ENCODE results near the gene TMEM132C. TPM values are rescaled to one million over a fixed set of nuclear protein-coding genes. Genes with fewer than 3 reads are reported as not detected.

The TMEM132C gene
- total and polyA plus RNA-seq, 8 donors = 0.50 to 36.6 (median 33.2) TPM

DNA sequence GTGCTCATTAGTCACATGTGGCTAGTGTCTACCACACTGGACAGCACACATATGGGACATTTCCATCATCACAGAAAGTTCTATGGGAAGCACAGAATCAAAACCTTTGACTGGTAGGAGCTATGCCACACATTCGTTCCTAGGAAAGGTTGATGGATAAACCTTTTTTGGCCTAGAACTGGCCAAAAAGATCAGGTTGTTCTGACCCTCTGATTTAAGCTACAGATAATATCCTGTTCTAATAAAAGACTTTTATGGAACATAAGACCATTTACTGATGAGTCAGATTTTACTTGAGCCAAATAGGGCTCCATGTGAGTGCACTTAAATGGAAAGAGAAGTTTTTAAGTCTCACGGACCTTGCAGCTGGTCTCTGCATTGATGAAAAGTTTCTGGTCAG is 413.6 kb downstream of the TMEM132C start:
- H3K27ac ChIP-seq = no peak overlapping the region

DNA sequence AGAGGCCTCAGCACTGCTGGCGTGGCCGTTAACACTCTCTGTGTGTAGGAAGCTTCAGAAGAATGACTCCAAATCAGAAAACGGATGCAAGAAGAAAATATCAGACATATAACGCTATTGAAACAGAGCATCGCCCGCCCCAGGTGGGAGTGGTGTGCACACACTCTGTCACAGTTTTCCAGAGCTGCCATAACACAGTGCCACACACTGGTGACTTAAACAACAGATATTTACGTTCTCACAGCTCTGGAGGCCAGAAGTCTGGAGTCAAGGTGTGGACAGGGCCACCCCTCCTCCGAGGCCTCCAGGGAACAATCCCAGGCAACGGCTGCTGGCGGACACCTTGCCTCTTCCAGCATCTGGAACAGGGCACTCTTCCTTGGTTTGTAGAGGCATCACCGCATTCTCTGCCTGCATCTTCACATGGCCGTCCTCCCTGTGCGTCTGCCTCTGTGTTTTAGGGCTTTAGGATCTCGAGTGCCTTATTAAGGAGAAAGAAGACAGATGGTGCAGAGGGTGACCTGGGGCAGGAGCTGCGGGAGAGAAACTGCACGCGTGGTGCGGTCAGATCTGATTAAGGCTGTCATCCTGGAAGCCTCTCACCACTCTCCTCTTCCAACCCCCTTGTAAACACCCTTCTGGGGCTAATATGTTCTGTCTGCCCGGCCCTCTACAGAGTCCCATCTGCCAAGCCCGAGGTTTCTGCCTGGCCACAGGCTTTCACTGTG is 415.7 kb downstream of the TMEM132C start:
- no peak for ATAC-seq
- H3K27me3 ChIP-seq = no peaks in the 10 kb centered on the region
- H3K4me1 ChIP-seq = no peaks in the 10 kb centered on the region
- no peaks in the 10 kb centered on the region for H3K9me3 ChIP-seq
- no peak overlapping the region for H3K4me3 ChIP-seq
- H3K27ac ChIP-seq = no peak overlapping the region
- no peaks in the 10 kb centered on the region for H3K36me3 ChIP-seq
- TF ChIP-seq, protein P1, sequence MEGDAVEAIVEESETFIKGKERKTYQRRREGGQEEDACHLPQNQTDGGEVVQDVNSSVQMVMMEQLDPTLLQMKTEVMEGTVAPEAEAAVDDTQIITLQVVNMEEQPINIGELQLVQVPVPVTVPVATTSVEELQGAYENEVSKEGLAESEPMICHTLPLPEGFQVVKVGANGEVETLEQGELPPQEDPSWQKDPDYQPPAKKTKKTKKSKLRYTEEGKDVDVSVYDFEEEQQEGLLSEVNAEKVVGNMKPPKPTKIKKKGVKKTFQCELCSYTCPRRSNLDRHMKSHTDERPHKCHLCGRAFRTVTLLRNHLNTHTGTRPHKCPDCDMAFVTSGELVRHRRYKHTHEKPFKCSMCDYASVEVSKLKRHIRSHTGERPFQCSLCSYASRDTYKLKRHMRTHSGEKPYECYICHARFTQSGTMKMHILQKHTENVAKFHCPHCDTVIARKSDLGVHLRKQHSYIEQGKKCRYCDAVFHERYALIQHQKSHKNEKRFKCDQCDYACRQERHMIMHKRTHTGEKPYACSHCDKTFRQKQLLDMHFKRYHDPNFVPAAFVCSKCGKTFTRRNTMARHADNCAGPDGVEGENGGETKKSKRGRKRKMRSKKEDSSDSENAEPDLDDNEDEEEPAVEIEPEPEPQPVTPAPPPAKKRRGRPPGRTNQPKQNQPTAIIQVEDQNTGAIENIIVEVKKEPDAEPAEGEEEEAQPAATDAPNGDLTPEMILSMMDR (IDR thresholded peaks at IDR 0.05) = no peak
- intact Hi-C loops (cut with DNase I) = no loop called here
- no peak for DNase-seq

More for the DNA sequence above, 413.6 kb downstream of the TMEM132C start:
- Histone ChIP-seq H3K27me3 (no peaks in the 10 kb centered on the region), H3K36me3 (no peaks in the 10 kb centered on the region), H3K4me3 (no peak overlapping the region), H3K4me1 (no peaks in the 10 kb centered on the region), H3K9me3 (no peaks in the 10 kb centered on the region)
- TF ChIP-seq, protein P1 (IDR thresholded peaks at IDR 0.05) = no peak
- ATAC-seq (no peak), DNase-seq (no peak)
- intact Hi-C loops (cut with DNase I) = no loop called here

DNA sequence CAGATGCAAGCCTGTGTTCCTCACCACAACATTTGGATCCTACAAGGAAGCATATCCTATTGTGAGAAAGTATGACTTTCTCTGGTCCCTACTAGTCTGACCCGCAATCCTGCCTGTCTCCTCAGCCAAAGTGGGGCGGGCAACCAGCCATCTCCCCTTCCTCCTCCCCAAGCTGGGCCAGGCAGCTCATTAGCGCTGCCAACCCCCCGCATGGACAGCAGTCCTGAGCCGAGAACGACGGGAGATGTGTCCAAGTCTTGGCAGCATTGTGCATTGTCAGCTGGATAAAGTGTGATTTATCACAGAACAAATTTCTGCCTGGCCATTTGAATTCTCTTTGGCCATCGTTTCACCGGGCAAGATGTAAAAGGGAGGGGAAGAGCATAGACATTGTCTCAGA is 417.4 kb downstream of the TMEM132C start:
- intact Hi-C loops (cut with DNase I) = no loop called here
- H3K36me3 ChIP-seq = no peaks in the 10 kb centered on the region
- H3K27me3 ChIP-seq = no peaks in the 10 kb centered on the region
- H3K9me3 ChIP-seq = no peaks in the 10 kb centered on the region
- DNase-seq = peak in 2 of 4 donors; percentile 30 to 51
- H3K27ac ChIP-seq = no peak overlapping the region
- no peak overlapping the region for H3K4me3 ChIP-seq
- no peak for ATAC-seq
- TF ChIP-seq, protein P1 (IDR thresholded peaks at IDR 0.05) = no peak
- no peaks in the 10 kb centered on the region for H3K4me1 ChIP-seq

DNA sequence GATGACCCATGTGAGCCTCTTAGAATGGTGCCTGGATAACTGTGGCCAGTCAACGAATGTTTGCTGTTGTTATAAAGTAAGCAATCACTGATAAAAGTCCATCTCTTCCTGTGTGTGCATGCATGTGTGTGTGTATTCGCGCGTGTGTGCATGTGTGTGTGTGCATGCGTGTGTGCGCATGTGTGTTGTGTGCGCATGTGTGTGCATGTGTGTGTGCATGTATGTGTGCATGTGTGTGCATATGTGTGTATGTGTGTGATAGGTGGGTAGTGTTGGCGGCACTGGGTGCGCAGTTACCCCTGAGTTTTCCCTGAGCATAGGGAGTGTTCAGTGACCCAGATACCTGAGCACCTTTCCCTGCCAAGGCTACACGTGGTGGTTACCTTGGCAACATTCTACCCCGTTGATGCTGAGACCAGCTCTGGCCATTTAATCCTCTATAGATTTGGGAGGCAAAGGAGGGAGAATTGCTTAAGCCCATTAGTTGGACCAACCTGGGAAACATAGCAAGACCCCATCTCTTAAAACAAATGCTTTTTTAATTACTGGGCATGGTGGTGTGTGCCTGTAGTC is 419.0 kb downstream of the TMEM132C start:
- ATAC-seq (no peak), DNase-seq (no peak)
- intact Hi-C loops (cut with DNase I) = no loop called here
- H3K4me3 ChIP-seq = no peak overlapping the region
- H3K4me1 ChIP-seq = no peaks in the 10 kb centered on the region
- no peak overlapping the region for H3K27ac ChIP-seq
- H3K9me3 ChIP-seq = no peaks in the 10 kb centered on the region
- no peaks in the 10 kb centered on the region for H3K27me3 ChIP-seq
- H3K36me3 ChIP-seq = no peaks in the 10 kb centered on the region
- TF ChIP-seq, protein P1 (IDR thresholded peaks at IDR 0.05) = no peak

DNA sequence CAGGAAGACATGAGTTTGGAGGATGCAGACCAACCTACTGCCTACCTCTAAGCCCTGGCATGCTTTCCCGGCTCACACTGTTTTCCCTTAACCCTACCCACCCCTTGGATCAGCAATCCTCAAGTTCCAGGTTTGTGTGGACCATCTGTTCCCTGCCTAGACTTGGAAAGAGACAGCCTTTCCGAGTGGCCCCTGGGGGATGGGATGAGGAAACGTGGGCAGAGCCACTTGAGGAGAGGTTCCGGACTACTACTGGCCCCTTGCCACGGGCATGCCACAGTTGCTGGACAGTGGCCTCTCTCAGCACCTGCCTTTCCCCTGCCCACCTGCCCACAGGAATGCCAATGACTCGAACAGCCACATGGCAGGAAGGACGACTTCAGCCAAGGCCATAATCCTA is 420.9 kb downstream of the TMEM132C start:
- H3K27ac ChIP-seq = no peak overlapping the region
- no peak overlapping the region for H3K4me3 ChIP-seq
- intact Hi-C loops (cut with DNase I) = no loop called here
- no peaks in the 10 kb centered on the region for H3K4me1 ChIP-seq
- no peaks in the 10 kb centered on the region for H3K36me3 ChIP-seq
- DNase-seq (no peak), ATAC-seq (no peak)
- no peaks in the 10 kb centered on the region for H3K9me3 ChIP-seq
- no peaks in the 10 kb centered on the region for H3K27me3 ChIP-seq
- TF ChIP-seq, protein P1 (IDR thresholded peaks at IDR 0.05) = no peak
